Liver (tissue), 9 donors: Measurements from ENCODE around the gene PARD6B. TPM values are rescaled to one million over a fixed set of nuclear protein-coding genes. Genes with fewer than 3 reads are reported as not detected.

Experiments
- DNase-seq: peaks from one replicate; pipeline ENCODE4 v3.0.0-alpha.2; 2017; ENCODE audit warnings: low spot score
- H3K27ac ChIP-seq, 2 donors: one replicate each; pipeline ENCODE4 v1.7.0; 2013; ENCODE audit warnings: inconsistent platforms in 2 of 2, low read length in 2 of 2, control low read depth in 1 of 2, low read depth in 1 of 2, mild to moderate bottlenecking in 1 of 2
- H3K27me3 ChIP-seq, 4 donors: one replicate each; pipeline versions ENCODE4 v1.6.1 to v1.7.0; 2013; ENCODE audit warnings: low read length in 3 of 4, inconsistent platforms in 1 of 4, mild to moderate bottlenecking in 1 of 4, moderate library complexity in 1 of 4; ENCODE audit not compliant: control insufficient read depth in 4 of 4, insufficient read depth in 4 of 4
- H3K36me3 ChIP-seq, 4 donors: one replicate each; pipeline versions ENCODE4 v1.6.1 to v1.7.0; 2013; ENCODE audit warnings: low read length in 3 of 4, mild to moderate bottlenecking in 3 of 4, low read depth in 1 of 4, moderate library complexity in 1 of 4; ENCODE audit not compliant: control insufficient read depth in 4 of 4, insufficient read depth in 3 of 4
- H3K4me1 ChIP-seq, 4 donors: one replicate each; pipeline versions ENCODE4 v1.6.1 to v1.7.0; 2013; ENCODE audit warnings: low read length in 3 of 4, mild to moderate bottlenecking in 3 of 4, moderate library complexity in 1 of 4; ENCODE audit not compliant: control insufficient read depth in 4 of 4, insufficient read depth in 4 of 4
- H3K4me3 ChIP-seq, 3 donors: one replicate each; pipeline versions ENCODE4 v1.6.1 to v1.7.0; 2013; ENCODE audit warnings: low read length in 3 of 3, control low read depth in 1 of 3, low read depth in 1 of 3, mild to moderate bottlenecking in 1 of 3
- H3K9ac ChIP-seq, 2 donors: one replicate each; pipeline ENCODE4 v1.7.0; 2013; ENCODE audit warnings: low read length in 2 of 2, mild to moderate bottlenecking in 2 of 2, moderate library complexity in 2 of 2, control low read depth in 1 of 2, low read depth in 1 of 2
- H3K9me3 ChIP-seq, 4 donors: one replicate each; pipeline versions ENCODE4 v1.6.1 to v1.7.0; 2013; ENCODE audit warnings: low read length in 3 of 4; ENCODE audit not compliant: control insufficient read depth in 4 of 4
- ATF3 ChIP-seq: IDR thresholded peaks from 2 replicates; pipeline ENCODE4 v1.6.1; 2016; ENCODE audit warnings: antibody characterized with exemption
- CTCF ChIP-seq: fragments of 150-350 bp; IDR thresholded peaks from 2 replicates; pipeline ENCODE4 v1.5.1; 2017; ENCODE audit warnings: improper control_type of control experiment, low read depth, low read length; ENCODE audit not compliant: missing input control
- EGR1 ChIP-seq, 2 donors: IDR thresholded peaks; 2 replicates each; pipeline ENCODE4 v1.6.1; 2016 to 2018; ENCODE audit warnings: antibody characterized with exemption in 2 of 2, low read depth in 2 of 2
- FOXA1 ChIP-seq: IDR thresholded peaks from 2 replicates; pipeline ENCODE4 v1.6.1; 2016; ENCODE audit warnings: antibody characterized with exemption
- FOXA2 ChIP-seq: IDR thresholded peaks from 2 replicates; pipeline ENCODE4 v1.6.1; 2016; ENCODE audit warnings: antibody characterized with exemption
- GABPA ChIP-seq, 2 donors: IDR thresholded peaks in 1 of 2; conservative IDR thresholded peaks in 1 of 2; 2 replicates each; pipeline ENCODE4 v1.6.1; 2016; ENCODE audit warnings: antibody characterized with exemption in 2 of 2, mild to moderate bottlenecking in 1 of 2, moderate library complexity in 1 of 2
- HNF4A ChIP-seq, 2 donors: conservative IDR thresholded peaks; 2 replicates each; pipeline ENCODE4 v1.6.1; 2016; ENCODE audit warnings: antibody characterized with exemption in 2 of 2, mild to moderate bottlenecking in 2 of 2
- HNF4G ChIP-seq: IDR thresholded peaks from 2 replicates; pipeline ENCODE4 v1.6.1; 2016; ENCODE audit warnings: antibody characterized with exemption
- JUND ChIP-seq, 2 donors: IDR thresholded peaks; 2 replicates each; pipeline ENCODE4 v1.6.1; 2016; ENCODE audit warnings: antibody characterized with exemption in 2 of 2
- NR2F2 ChIP-seq: IDR thresholded peaks from 2 replicates; pipeline ENCODE4 v1.6.1; 2016; ENCODE audit warnings: antibody characterized with exemption
- RAD21 ChIP-seq, 2 donors: IDR thresholded peaks; 2 replicates each; pipeline ENCODE4 v1.6.1; 2016; ENCODE audit warnings: antibody characterized with exemption in 2 of 2, mild to moderate bottlenecking in 2 of 2
- REST ChIP-seq: IDR thresholded peaks from 2 replicates; pipeline ENCODE4 v1.6.1; 2016; ENCODE audit warnings: antibody characterized with exemption, mild to moderate bottlenecking
- RXRA ChIP-seq, 2 donors: IDR thresholded peaks; 2 replicates each; pipeline ENCODE4 v1.6.1; 2017 to 2018; ENCODE audit warnings: antibody characterized with exemption in 2 of 2, mild to moderate bottlenecking in 1 of 2
- SP1 ChIP-seq: IDR thresholded peaks from 2 replicates; pipeline ENCODE4 v1.6.1; 2018; ENCODE audit warnings: antibody characterized with exemption, mild to moderate bottlenecking
- TAF1 ChIP-seq: conservative IDR thresholded peaks from 2 replicates; pipeline ENCODE4 v1.6.1; 2016; ENCODE audit warnings: antibody characterized with exemption, mild to moderate bottlenecking
- YY1 ChIP-seq: IDR thresholded peaks from 2 replicates; pipeline ENCODE4 v1.6.1; 2016; ENCODE audit warnings: antibody characterized with exemption, mild to moderate bottlenecking
- ZBTB33 ChIP-seq: IDR thresholded peaks from 2 replicates; pipeline ENCODE4 v1.6.1; 2016; ENCODE audit warnings: antibody characterized with exemption
- WGBS: extraction: QIAGEN DNeasy Blood & Tissue Kit; methylation state at CpG from one replicate; pipeline ENCODE4 v1.1.7; 2013; 5-methylcytosine and 5-hydroxymethylcytosine counted together
- polyA plus RNA-seq, 2 donors: library from polyadenylated mRNA; stranded (reverse) in 1 of 2; unstranded in 1 of 2; fragments of 200-250 nt in 1 of 2; fragments of >200 nt in 1 of 2; fragmentation: Nextera tagmentation in 1 of 2; extraction: Ambion mirVana in 1 of 2; gene quantifications; one replicate each; pipeline versions ENCODE4 v1.2.1 to v1.2.3, GENCODE V29; 2013 to 2015
- total RNA-seq, 2 donors: library from RNA; depleted of rRNA; stranded (reverse); fragments of >200 nt; gene quantifications; one replicate each; pipeline ENCODE4 v1.2.3, GENCODE V29; 2014
- TF ChIP-seq, protein P1 (sequence below): IDR thresholded peaks from 2 replicates; pipeline ENCODE4 v1.6.1; 2016; ENCODE audit warnings: antibody characterized with exemption
- donor health status: healthy.
- donor health status: healthy.
- donor health status: healthy.
- donor health status: healthy.
- donor health status: healthy.

The PARD6B gene
- total and polyA plus RNA-seq, 4 donors: 1.2 to 8.8 (median 5.9) TPM

GRCh38 chr20:50712771-50713656 lies 18.4 kb upstream of the PARD6B start:
- no peak for TF ChIP-seq SP1
- no peak for TF ChIP-seq CTCF
- no peak for TF ChIP-seq EGR1 (IDR thresholded peaks at IDR 0.05; ENCODE audit: low read depth in 2 of 2)
- no peak for TF ChIP-seq JUND (IDR thresholded peaks at IDR 0.05)
- TF ChIP-seq RXRA (IDR thresholded peaks at IDR 0.05): no peak
- TF ChIP-seq HNF4G: no peak
- no peak for TF ChIP-seq FOXA2
- TF ChIP-seq HNF4A (conservative IDR thresholded peaks at IDR 0.05): no peak
- no peak for TF ChIP-seq ATF3
- no peak for TF ChIP-seq FOXA1
- TF ChIP-seq GABPA (IDR thresholded peaks at IDR 0.05 in 1 of 2, conservative IDR thresholded peaks at IDR 0.05 in 1 of 2): no peak
- no peak for TF ChIP-seq YY1
- no peak for TF ChIP-seq NR2F2
- no peak for TF ChIP-seq TAF1
- no peak for TF ChIP-seq RAD21 (IDR thresholded peaks at IDR 0.05)
- no peak for TF ChIP-seq REST
- TF ChIP-seq ZBTB33: no peak
- TF ChIP-seq, protein P1, sequence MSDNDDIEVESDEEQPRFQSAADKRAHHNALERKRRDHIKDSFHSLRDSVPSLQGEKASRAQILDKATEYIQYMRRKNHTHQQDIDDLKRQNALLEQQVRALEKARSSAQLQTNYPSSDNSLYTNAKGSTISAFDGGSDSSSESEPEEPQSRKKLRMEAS: no peak
- no peak overlapping the region for H3K4me3 ChIP-seq
- no peak overlapping the region for H3K27ac ChIP-seq
- H3K36me3 ChIP-seq: no peaks in the 10 kb centered on the region
- H3K9me3 ChIP-seq: no peaks in the 10 kb centered on the region
- H3K27me3 ChIP-seq: no peaks in the 10 kb centered on the region
- no peak for DNase-seq
- WGBS: 93% methylated on average over 7 of the region's 7 CpGs
- H3K9ac ChIP-seq: no peak overlapping the region
- H3K4me1 ChIP-seq: peaks cover 0 to 5% (median 3%) of the 10 kb centered on the region in 4 donors
